NCI-H446 treated with DMSO at 0.1 percent for 48 hours (cell line): ENCODE data around the gene ZBTB5.

ENCODE experiments used
- DNase-seq: peaks from one replicate; lab custom pipeline; 2025; lab: John Stamatoyannopoulos, UW

ZBTB5 gene

GRCh38 chr9:37424686-37425297 is 40.5 kb downstream of the ZBTB5 start:
- no peak for DNase-seq

DNA sequence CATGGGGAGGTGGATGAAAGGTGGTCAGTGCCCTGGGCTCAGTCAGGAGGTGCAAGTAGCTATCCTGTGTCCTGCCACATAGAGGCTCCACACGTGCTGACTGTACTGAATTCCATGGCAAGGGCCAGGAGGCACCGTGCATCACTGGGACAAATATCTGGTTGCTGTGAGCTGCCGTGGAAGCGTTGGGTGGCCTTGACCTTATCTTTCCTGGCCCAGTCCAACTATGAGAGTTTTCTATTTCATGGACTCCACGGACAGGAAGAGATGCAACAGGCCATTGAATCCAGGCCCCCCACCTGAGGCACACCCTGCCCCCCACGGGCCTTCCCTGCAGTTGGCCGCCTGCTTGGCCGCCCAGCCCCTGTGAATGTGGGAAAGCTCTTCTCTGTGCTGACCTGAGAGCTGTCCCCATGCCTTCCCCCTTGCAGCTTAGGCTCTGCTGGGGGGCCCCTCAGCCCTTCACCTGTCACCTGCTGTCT is 41.0 kb downstream of the ZBTB5 start:
- no peak for DNase-seq

GRCh38 chr9:37423508-37423907 is 41.7 kb downstream of the ZBTB5 start:
- DNase-seq, result no peak

DNA sequence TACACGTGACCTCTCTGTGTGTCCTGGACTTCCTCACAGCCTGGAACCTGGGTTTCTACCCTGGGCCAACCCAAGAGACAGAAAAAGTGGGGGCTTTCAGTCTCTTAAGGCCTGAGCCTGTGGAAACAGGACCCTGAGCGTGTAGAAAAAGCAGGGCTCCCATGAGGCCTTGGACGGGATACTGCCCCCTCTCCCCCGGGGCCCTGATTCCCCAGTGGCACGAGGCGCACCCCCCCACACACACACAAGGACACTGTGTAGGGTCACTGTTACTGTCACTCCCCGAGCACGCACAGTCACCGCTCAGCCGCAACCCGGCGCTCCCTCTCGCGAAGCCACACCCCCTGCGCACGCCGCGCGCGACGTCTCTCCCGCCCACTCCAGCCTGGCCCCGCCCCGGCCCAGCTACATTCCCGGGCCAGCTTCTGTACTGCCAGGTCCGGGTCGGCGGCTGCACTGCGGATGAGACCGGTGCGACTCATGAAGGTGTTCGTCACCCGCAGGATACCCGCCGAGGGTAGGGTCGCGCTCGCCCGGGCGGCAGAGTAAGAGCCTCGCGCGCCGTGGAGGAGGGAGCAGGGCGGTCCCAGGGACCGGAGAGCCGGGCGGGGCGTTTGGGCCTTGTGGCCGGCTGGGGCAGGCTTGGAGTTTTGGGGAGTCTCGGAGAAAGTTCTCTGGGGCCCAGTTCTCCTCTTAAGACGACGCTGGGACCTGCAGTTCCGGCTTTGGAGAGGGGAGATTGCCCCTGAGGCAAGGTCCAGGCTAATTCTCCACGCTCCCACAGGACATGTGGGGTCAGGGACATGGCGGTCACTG is 42.8 kb downstream of the ZBTB5 start, which contains the start of gene GRHPR:
GRHPR (plus strand) TSS at position 408 of the 816 bp plus-strand sequence; CDS start at position 463, 55 bp downstream.
- DNase-seq, result peak; percentile 23

DNA sequence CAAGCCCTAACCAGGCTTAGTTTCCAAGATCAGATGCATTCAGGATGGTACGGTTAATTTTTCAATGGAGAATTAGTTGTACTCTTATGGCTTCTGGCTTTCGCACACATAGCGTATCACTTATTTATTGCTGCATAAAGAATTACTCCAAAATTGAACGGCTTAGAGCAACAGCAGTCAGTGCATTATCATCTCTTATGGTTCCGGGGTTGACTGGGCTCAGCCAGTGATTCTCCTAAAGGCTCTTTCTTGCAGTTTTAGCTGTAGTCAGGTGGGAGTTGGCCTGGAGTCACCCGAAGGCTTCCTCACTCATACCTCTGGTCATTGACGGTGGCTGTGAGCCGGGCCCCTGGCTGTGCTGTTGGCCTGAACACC is 43.3 kb downstream of the ZBTB5 start:
- DNase-seq, result no peak

DNA sequence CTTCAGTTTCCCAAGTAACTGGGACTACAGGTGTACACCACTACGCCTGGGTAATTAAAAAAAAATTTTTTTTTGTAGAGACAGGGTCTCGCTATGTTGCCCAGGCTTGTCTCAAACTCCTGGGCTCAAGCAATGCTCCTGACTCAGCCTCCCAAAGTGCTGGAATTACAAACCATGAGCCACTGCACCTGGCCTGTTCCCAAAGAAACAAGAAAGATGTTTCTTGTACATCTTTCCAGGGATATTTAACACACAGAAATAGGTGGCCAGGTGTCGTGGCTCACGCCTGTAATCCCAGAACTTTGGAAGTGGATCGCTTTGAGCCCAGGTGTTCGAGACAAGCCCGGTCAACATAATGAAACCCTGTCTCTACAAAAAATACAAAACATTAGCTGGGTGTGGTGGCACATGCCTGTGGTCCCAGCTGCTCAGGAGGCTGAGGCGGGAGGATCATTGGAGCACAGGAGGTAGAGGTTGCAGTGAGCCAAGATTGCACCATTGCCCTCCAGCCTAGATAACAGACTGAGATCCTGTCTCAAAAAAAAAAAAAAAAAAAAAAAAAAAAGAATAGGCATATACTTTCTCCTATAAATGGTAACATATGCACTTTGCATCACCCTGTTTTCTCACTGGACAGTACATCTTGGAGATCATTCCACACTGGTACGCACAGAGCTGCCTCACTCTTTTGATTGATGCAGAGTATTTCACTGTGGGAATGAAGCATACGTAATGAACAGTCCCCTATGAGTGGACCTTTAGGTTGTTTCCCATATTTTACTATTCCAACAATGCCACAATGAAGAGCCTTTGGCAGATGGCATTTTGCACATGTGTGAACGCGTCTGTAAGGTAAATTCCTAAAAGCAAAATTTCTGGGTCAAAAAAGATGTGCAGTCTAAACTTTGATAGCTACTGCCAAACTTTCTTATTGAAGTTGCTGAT is 44.7 kb downstream of the ZBTB5 start:
- DNase-seq, result no peak

- no peak for DNase-seq
These were observed 46.0 kb downstream of the ZBTB5 start for GRCh38 chr9:37419204-37419603.

GRCh38 chr9:37417857-37418618 is 47.2 kb downstream of the ZBTB5 start:
- DNase-seq, result no peak

DNA sequence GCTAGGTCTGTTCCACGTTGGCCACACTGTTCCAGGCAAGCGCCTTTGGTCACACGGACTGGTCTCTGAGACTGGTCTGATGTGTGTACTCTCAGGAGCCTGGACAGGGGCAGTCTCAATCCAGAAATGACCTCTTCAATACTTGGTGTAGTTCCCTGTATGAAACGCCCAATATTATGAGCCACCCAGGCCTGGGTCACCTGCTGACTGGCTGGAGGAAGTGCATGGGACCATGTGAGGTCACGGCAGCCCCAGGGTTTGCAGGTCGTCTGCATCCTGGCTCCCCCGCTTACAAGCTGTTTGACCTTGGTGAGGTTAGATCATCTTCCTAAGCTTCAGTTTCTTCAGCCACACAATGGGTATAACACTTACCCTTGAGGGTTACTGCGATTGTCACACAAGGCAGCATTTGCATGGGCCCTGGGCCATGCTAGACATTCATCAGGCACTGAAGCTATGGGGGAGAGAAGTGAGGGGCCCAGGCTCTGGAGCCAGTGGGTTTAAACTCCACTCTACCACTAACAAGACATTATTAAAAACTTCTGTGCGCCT is 47.9 kb downstream of the ZBTB5 start:
- DNase-seq, result no peak

DNA sequence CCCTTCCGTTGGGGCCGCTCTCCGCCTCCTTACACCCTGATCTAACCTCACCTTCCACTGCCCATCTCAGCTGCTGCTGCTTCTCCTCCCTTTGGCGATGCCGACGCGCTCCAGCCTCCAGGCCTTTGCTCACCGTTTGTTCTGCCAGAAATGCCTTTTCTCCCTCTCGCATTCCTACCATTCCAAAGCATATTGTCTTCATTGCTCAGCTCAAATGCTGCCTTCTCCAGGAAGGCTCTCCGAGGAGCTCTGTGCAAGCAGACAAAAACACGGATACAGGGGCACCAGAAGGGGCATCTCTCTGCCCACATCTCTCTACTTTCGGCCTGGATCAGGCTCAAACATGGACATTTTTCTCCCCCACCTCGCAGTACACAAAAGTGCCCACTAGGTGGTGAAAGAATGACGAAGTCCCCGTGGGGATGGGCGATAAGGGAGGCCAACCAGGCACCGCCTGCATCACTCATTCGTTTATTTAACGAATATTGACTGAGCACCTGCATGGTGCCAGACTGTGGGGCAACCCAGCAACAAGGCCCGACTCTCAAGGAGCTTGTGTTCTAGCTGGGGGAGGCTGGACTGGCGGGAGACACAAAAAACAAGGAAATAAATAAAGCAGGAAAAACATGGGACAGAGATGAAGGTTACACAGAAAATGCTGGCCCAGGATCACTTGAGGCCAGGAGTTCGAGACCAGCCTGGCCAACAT is 50.1 kb downstream of the ZBTB5 start:
- peak; percentile 44 for DNase-seq

- no peak for DNase-seq
These were observed 50.7 kb downstream of the ZBTB5 start for GRCh38 chr9:37414503-37414943.

- DNase-seq, result no peak
These were observed 51.9 kb downstream of the ZBTB5 start for GRCh38 chr9:37413311-37413710.

DNA sequence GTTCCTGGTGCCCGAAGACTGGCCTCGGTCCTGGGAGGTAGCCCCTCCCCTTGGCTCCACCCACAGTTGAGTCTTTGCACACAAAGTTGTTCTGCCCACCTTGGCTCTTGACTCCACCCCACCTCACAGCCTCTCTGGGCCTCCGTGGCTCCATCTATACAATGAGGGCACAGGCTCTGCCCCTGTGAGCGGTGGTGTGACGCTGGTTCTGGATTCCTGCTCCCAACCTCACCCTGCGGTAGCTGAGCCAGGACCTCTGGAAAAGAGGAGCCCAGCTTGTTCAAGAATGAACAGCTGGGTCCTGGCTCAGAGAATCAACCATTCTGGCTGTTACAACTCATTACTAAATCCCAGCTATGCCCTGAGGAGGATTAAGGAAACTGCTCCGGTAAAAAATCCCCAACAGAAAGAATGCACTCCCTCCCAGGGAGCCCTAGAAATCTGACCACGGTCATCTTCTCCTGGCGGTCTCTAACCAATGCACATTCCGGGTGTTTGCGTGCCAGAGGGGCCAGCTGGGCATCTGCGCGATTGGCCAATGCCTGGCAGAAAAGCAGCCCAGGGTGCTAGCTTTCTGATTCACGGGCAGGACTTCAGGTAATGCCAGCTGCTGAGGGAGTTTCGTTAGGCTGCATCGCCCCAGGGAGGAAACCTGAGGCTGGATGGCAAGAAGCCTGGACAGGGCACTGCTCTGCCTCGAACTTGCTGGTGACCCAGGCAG is 52.7 kb downstream of the ZBTB5 start:
- DNase-seq, result no peak

GRCh38 chr9:37410969-37411785 is 54.1 kb downstream of the ZBTB5 start:
- no peak for DNase-seq

DNA sequence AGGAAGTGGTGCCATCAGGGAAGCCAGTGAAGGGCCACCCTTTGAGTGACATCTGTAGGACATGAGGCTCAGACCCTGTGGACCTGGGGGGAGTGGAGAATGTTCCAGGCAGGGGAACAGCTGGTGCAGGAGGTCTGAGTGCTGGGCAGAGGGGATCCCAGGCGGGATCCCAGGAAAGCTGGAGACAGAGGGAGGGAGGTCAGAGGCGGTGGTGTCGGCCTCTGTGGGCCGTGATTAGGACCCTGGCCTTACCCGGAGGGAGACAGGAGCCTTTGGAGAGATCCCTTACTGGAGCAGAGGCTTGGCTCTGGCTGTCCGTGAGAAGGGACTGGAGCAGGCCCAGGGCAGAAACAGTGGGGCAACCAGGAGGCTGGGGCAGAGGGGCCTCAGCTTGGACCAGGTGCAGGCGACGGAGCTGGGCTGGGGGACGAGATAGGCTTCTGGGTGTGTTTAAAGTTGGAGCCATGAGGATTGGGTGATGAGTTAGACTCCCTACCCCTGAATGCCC is 54.8 kb downstream of the ZBTB5 start:
- DNase-seq, result no peak

GRCh38 chr9:37408933-37409710 is 56.1 kb downstream of the ZBTB5 start:
- no peak for DNase-seq

- no peak for DNase-seq
These were observed 57.8 kb downstream of the ZBTB5 start for GRCh38 chr9:37407468-37407867.
